Astrocyte of the cerebellum (primary cell): ENCODE results near the gene NOX4.
"Not testable (repeated sequence)": the region's sequence is repeated elsewhere in the genome, so short reads cannot be mapped to it uniquely, and the experiment has no call there.

Experiments
- DNase-seq: peaks from one replicate; pipeline ENCODE4 v3.0.0-alpha.2; 2011; ENCODE audit warnings: low read depth
- H3K4me3 ChIP-seq: 2 replicates; pipeline ENCODE4 v1.5.1; 2011; ENCODE audit warnings: mild to moderate bottlenecking, low read depth, low read length, moderate library complexity
- in situ Hi-C: cut with HindIII; loops from 2 replicates; pipeline ENCODE4 v1.10.0; 2017; ENCODE audit warnings: low sequenced_read_pairs
- TF ChIP-seq, protein P1 (sequence below): IDR thresholded peaks from 2 replicates; pipeline ENCODE4 v1.5.1; 2012; ENCODE audit warnings: low read length, low read depth, moderate library complexity, mild to moderate bottlenecking; ENCODE audit errors: missing control alignments

NOX4 gene

GRCh38 chr11:89436071-89436470 lies 55.1 kb downstream of the NOX4 start:
- no peak for DNase-seq
- no peak overlapping the region for H3K4me3 ChIP-seq
- TF ChIP-seq, protein P1, sequence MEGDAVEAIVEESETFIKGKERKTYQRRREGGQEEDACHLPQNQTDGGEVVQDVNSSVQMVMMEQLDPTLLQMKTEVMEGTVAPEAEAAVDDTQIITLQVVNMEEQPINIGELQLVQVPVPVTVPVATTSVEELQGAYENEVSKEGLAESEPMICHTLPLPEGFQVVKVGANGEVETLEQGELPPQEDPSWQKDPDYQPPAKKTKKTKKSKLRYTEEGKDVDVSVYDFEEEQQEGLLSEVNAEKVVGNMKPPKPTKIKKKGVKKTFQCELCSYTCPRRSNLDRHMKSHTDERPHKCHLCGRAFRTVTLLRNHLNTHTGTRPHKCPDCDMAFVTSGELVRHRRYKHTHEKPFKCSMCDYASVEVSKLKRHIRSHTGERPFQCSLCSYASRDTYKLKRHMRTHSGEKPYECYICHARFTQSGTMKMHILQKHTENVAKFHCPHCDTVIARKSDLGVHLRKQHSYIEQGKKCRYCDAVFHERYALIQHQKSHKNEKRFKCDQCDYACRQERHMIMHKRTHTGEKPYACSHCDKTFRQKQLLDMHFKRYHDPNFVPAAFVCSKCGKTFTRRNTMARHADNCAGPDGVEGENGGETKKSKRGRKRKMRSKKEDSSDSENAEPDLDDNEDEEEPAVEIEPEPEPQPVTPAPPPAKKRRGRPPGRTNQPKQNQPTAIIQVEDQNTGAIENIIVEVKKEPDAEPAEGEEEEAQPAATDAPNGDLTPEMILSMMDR = no peak
- in situ Hi-C loops = no loop called here

- DNase-seq = no peak
- H3K4me3 ChIP-seq = no peak overlapping the region
- TF ChIP-seq, protein P1 = no peak
- in situ Hi-C loops = no loop called here
Observed at GRCh38 chr11:89433278-89433677, 57.9 kb downstream of the NOX4 start.

DNA sequence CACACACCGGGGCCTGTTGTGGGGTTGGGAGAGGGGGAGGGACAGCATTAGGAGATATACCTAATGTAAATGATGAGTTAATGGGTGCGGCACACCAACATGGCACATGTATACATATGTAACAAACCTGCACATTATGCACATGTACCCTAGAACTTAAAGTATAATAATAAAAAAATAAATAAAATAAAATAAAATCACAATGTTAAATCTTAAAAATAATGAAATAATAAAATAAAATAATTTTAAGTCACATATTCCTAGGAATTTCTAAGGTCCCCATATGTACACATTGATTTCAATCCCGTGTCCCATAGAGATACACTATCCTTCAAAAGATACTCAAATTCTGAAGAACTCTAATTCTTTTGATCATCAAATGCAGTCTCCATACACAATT lies 59.0 kb downstream of the NOX4 start:
- in situ Hi-C loops, H3K4me3 ChIP-seq, DNase-seq: not testable (repeated sequence)

GRCh38 chr11:89426501-89426900 lies 64.7 kb downstream of the NOX4 start:
- in situ Hi-C loops, H3K4me3 ChIP-seq: not testable (repeated sequence)

DNA sequence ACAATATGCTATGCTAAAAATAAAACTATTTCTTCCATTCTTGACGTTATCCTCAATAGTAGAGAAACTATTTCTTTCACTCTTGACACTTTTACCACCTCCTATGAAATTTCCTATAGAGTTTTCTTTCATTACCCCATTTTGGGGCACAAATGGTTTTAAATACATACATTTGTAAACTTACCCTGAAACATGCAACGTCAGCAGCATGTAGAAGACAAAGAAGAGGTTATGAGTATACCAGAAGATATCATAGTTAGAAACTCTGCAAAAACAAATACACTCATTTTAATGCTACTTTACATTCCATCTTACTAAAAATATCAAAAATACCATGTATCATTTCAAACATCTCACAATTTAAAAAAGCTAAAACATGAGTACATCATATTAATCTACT lies 69.5 kb downstream of the NOX4 start:
- TF ChIP-seq, protein P1 = no peak
- H3K4me3 ChIP-seq = no peak overlapping the region
- no peak for DNase-seq
- in situ Hi-C loops = no loop called here

More at GRCh38 chr11:89426501-89426900, 64.7 kb downstream of the NOX4 start:
- not testable (repeated sequence) for DNase-seq

DNA sequence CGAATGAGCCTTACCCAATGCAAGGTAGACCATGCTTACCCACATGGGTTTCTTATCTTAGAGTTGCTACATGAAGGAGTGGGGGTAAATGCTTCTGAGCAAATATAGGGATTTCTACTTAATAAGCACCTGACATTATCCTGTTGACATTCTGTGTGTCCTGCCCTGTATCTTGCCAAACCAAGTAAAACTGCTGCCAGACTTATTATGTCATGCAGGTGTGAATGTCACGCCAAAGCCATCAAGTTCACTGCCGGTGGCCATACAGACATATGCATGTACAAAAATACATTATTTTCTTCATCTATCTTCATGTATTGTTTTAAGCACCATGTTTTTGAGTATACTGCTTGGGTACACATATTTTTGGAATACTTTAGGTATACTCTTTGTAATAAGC lies 70.2 kb downstream of the NOX4 start:
- in situ Hi-C loops = no loop called here
- DNase-seq = no peak
- TF ChIP-seq, protein P1 = no peak

GRCh38 chr11:89416961-89417360 lies 74.2 kb downstream of the NOX4 start:
- in situ Hi-C loops = no loop called here
- no peak for DNase-seq
- TF ChIP-seq, protein P1 = no peak
- no peak overlapping the region for H3K4me3 ChIP-seq

More for the DNA sequence above, 70.2 kb downstream of the NOX4 start:
- H3K4me3 ChIP-seq = no peak overlapping the region

GRCh38 chr11:89411112-89411511 lies 80.1 kb downstream of the NOX4 start:
- H3K4me3 ChIP-seq, DNase-seq, in situ Hi-C loops: not testable (repeated sequence)

- in situ Hi-C loops, DNase-seq, H3K4me3 ChIP-seq: not testable (repeated sequence)
Observed at GRCh38 chr11:89410666-89411065, 80.5 kb downstream of the NOX4 start.

GRCh38 chr11:89408441-89408840 lies 82.7 kb downstream of the NOX4 start:
- H3K4me3 ChIP-seq, DNase-seq, in situ Hi-C loops: not testable (repeated sequence)
